ENCODE data around the gene SCTR.

SCTR gene

GRCh38 chr2:119494163-119494790 is 30.0 kb downstream of the SCTR start:
- Histone ChIP-seq H3F3A (ENCODE audit: insufficient read depth, low read length) (no peaks in the 10 kb centered on the region), H3K36me3 (replicated peaks; ENCODE audit: insufficient read depth, low read length) (no peaks in the 10 kb centered on the region), H3K4me2 (ENCODE audit: low read depth, low read length) (no peak overlapping the region), H3K9ac (ENCODE audit: low read length) (no peak overlapping the region), H3K27me3 (replicated peaks; ENCODE audit: insufficient read depth, low read length) (no peaks in the 10 kb centered on the region), H2AFZ (ENCODE audit: low read length) (no peak overlapping the region), H3K79me2 (ENCODE audit: low read length) (no peaks in the 10 kb centered on the region), H3K27ac (ENCODE audit: low read length) (no peak overlapping the region), H3K9me3 (replicated peaks; ENCODE audit: insufficient read depth, low read length) (no peaks in the 10 kb centered on the region), H3K4me3 (ENCODE audit: low read length) (no peak overlapping the region), H3K4me1 (ENCODE audit: low read length) (no peaks in the 10 kb centered on the region), H4K20me1 (ENCODE audit: insufficient read depth, low read length) (no peaks in the 10 kb centered on the region), H3K9me2 (replicated peaks; ENCODE audit: insufficient read depth, low read length) (no peaks in the 10 kb centered on the region)
- DNase-seq: no peak
- TF ChIP-seq CTCF (IDR thresholded peaks at IDR 0.05; ENCODE audit: low read length) (no peak), EZH2 (optimal IDR thresholded peaks at IDR 0.05; ENCODE audit: low read depth, low read length) (no peak), EZH2phosphoT487 (IDR thresholded peaks at IDR 0.05; ENCODE audit: low read length) (no peak)

- no peaks in the 10 kb centered on the region for H3K79me2 ChIP-seq (ENCODE audit: low read length)
- H3K4me2 ChIP-seq (ENCODE audit: low read depth, low read length): no peak overlapping the region
- H3K9me3 ChIP-seq (replicated peaks; ENCODE audit: insufficient read depth, low read length): no peaks in the 10 kb centered on the region
- no peak overlapping the region for H3K4me3 ChIP-seq (ENCODE audit: low read length)
- no peaks in the 10 kb centered on the region for H3K36me3 ChIP-seq (replicated peaks; ENCODE audit: insufficient read depth, low read length)
- H4K20me1 ChIP-seq (ENCODE audit: insufficient read depth, low read length): no peaks in the 10 kb centered on the region
- TF ChIP-seq EZH2 (optimal IDR thresholded peaks at IDR 0.05; ENCODE audit: low read depth, low read length) (no peak), EZH2phosphoT487 (IDR thresholded peaks at IDR 0.05; ENCODE audit: low read length) (no peak), CTCF (IDR thresholded peaks at IDR 0.05; ENCODE audit: low read length) (no peak)
- H3K27me3 ChIP-seq (replicated peaks; ENCODE audit: insufficient read depth, low read length): no peaks in the 10 kb centered on the region
- DNase-seq: no peak
- H3K9me2 ChIP-seq (replicated peaks; ENCODE audit: insufficient read depth, low read length): no peaks in the 10 kb centered on the region
- no peaks in the 10 kb centered on the region for H3K4me1 ChIP-seq (ENCODE audit: low read length)
- no peaks in the 10 kb centered on the region for H3F3A ChIP-seq (ENCODE audit: insufficient read depth, low read length)
- H3K9ac ChIP-seq (ENCODE audit: low read length): no peak overlapping the region
- H3K27ac ChIP-seq (ENCODE audit: low read length): no peak overlapping the region
- H2AFZ ChIP-seq (ENCODE audit: low read length): no peak overlapping the region
These were observed 32.3 kb downstream of the SCTR start for GRCh38 chr2:119491776-119492525.

- TF ChIP-seq CTCF (IDR thresholded peaks at IDR 0.05; ENCODE audit: low read length): no peak
- no peak for TF ChIP-seq EZH2 (optimal IDR thresholded peaks at IDR 0.05; ENCODE audit: low read depth, low read length)
- no peak for TF ChIP-seq EZH2phosphoT487 (IDR thresholded peaks at IDR 0.05; ENCODE audit: low read length)
- no peaks in the 10 kb centered on the region for H3K9me2 ChIP-seq (replicated peaks; ENCODE audit: insufficient read depth, low read length)
- DNase-seq: no peak
- no peaks in the 10 kb centered on the region for H3K4me1 ChIP-seq (ENCODE audit: low read length)
- no peaks in the 10 kb centered on the region for H3K79me2 ChIP-seq (ENCODE audit: low read length)
- H4K20me1 ChIP-seq (ENCODE audit: insufficient read depth, low read length): no peaks in the 10 kb centered on the region
- H3K27ac ChIP-seq (ENCODE audit: low read length): no peak overlapping the region
- H3K9ac ChIP-seq (ENCODE audit: low read length): no peak overlapping the region
- H3F3A ChIP-seq (ENCODE audit: insufficient read depth, low read length): no peaks in the 10 kb centered on the region
- H3K36me3 ChIP-seq (replicated peaks; ENCODE audit: insufficient read depth, low read length): no peaks in the 10 kb centered on the region
- H2AFZ ChIP-seq (ENCODE audit: low read length): no peak overlapping the region
- no peak overlapping the region for H3K4me2 ChIP-seq (ENCODE audit: low read depth, low read length)
- H3K4me3 ChIP-seq (ENCODE audit: low read length): no peak overlapping the region
- H3K27me3 ChIP-seq (replicated peaks; ENCODE audit: insufficient read depth, low read length): no peaks in the 10 kb centered on the region
- no peaks in the 10 kb centered on the region for H3K9me3 ChIP-seq (replicated peaks; ENCODE audit: insufficient read depth, low read length)
These were observed 33.6 kb downstream of the SCTR start for GRCh38 chr2:119490653-119491195.
